Measurements from ENCODE around the gene CCDC73.
"Not testable (repeated sequence)": the region's sequence is repeated elsewhere in the genome, so short reads cannot be mapped to it uniquely, and the experiment has no call there.

CCDC73 gene

GRCh38 chr11:32722255-32722654, 72.2 kb downstream of the CCDC73 start:
- Histone ChIP-seq H3K27me3 (ENCODE audit: control insufficient read depth, low read length) (peaks cover 23% of the 10 kb centered on the region), H3K4me2 (ENCODE audit: low read length) (no peak overlapping the region), H4K20me1 (ENCODE audit: control insufficient read depth, insufficient read depth, low read depth, low read length) (no peaks in the 10 kb centered on the region), H3K9me2 (replicated peaks; ENCODE audit: control insufficient read depth, low read length) (no peaks in the 10 kb centered on the region), H3K27ac (ENCODE audit: low read depth, low read length) (no peak overlapping the region), H3K36me3 (ENCODE audit: control insufficient read depth, low read length) (no peaks in the 10 kb centered on the region), H3K4me3 (ENCODE audit: low read length) (no peak overlapping the region), H3K4me1 (ENCODE audit: control insufficient read depth, low read length) (no peaks in the 10 kb centered on the region), H3K79me2 (ENCODE audit: control insufficient read depth, low read length) (no peaks in the 10 kb centered on the region), H3F3A (ENCODE audit: control insufficient read depth, insufficient read depth) (no peaks in the 10 kb centered on the region), H3K9me3 (ENCODE audit: control insufficient read depth, insufficient read depth, low read length) (no peaks in the 10 kb centered on the region)
- TF ChIP-seq CTCF (IDR thresholded peaks at IDR 0.05; ENCODE audit: low read depth, low read length, poor library complexity, severe bottlenecking): no peak
- no peak for TF ChIP-seq EZH2phosphoT487 (IDR thresholded peaks at IDR 0.05; ENCODE audit: borderline replicate concordance, low read length)

GRCh38 chr11:32713496-32713895, 81.0 kb downstream of the CCDC73 start:
- H3K36me3 ChIP-seq (ENCODE audit: control insufficient read depth, low read length): no peaks in the 10 kb centered on the region
- H3K4me1 ChIP-seq (ENCODE audit: control insufficient read depth, low read length): no peaks in the 10 kb centered on the region
- H3K9me2 ChIP-seq (replicated peaks; ENCODE audit: control insufficient read depth, low read length): no peaks in the 10 kb centered on the region
- no peak overlapping the region for H3K4me3 ChIP-seq (ENCODE audit: low read length)
- H3F3A ChIP-seq (ENCODE audit: control insufficient read depth, insufficient read depth): no peaks in the 10 kb centered on the region
- H3K27ac ChIP-seq (ENCODE audit: low read depth, low read length): no peak overlapping the region
- H3K79me2 ChIP-seq (ENCODE audit: control insufficient read depth, low read length): no peaks in the 10 kb centered on the region
- peaks cover 16% of the 10 kb centered on the region for H3K27me3 ChIP-seq (ENCODE audit: control insufficient read depth, low read length)
- no peak for TF ChIP-seq EZH2phosphoT487 (IDR thresholded peaks at IDR 0.05; ENCODE audit: borderline replicate concordance, low read length)
- TF ChIP-seq CTCF (IDR thresholded peaks at IDR 0.05; ENCODE audit: low read depth, low read length, poor library complexity, severe bottlenecking): peak; percentile 28
- H3K9me3 ChIP-seq (ENCODE audit: control insufficient read depth, insufficient read depth, low read length): no peaks in the 10 kb centered on the region
- no peak overlapping the region for H3K4me2 ChIP-seq (ENCODE audit: low read length)
- no peaks in the 10 kb centered on the region for H4K20me1 ChIP-seq (ENCODE audit: control insufficient read depth, insufficient read depth, low read depth, low read length)

GRCh38 chr11:32708978-32709377, 85.5 kb downstream of the CCDC73 start:
- peaks cover 13% of the 10 kb centered on the region; the same call in 1 of the 2 replicates for H3K9me3 ChIP-seq (ENCODE audit: control insufficient read depth, insufficient read depth, low read length)
- not testable (repeated sequence) for H3K9me2 ChIP-seq (replicated peaks; ENCODE audit: control insufficient read depth, low read length); H3K27ac ChIP-seq (ENCODE audit: low read depth, low read length); H3K4me3 ChIP-seq (ENCODE audit: low read length); H3K79me2 ChIP-seq (ENCODE audit: control insufficient read depth, low read length); H3K27me3 ChIP-seq (ENCODE audit: control insufficient read depth, low read length); H3K4me1 ChIP-seq (ENCODE audit: control insufficient read depth, low read length); H3K4me2 ChIP-seq (ENCODE audit: low read length); H3K36me3 ChIP-seq (ENCODE audit: control insufficient read depth, low read length); H4K20me1 ChIP-seq (ENCODE audit: control insufficient read depth, insufficient read depth, low read depth, low read length); H3F3A ChIP-seq (ENCODE audit: control insufficient read depth, insufficient read depth)

- H3F3A ChIP-seq (ENCODE audit: control insufficient read depth, insufficient read depth): no peaks in the 10 kb centered on the region
- no peak overlapping the region for H3K4me2 ChIP-seq (ENCODE audit: low read length)
- H3K79me2 ChIP-seq (ENCODE audit: control insufficient read depth, low read length): no peaks in the 10 kb centered on the region
- no peak overlapping the region for H3K4me3 ChIP-seq (ENCODE audit: low read length)
- H3K4me1 ChIP-seq (ENCODE audit: control insufficient read depth, low read length): no peaks in the 10 kb centered on the region
- H3K27ac ChIP-seq (ENCODE audit: low read depth, low read length): no peak overlapping the region
- H3K36me3 ChIP-seq (ENCODE audit: control insufficient read depth, low read length): no peaks in the 10 kb centered on the region
- H3K27me3 ChIP-seq (ENCODE audit: control insufficient read depth, low read length): no peaks in the 10 kb centered on the region
- no peaks in the 10 kb centered on the region for H4K20me1 ChIP-seq (ENCODE audit: control insufficient read depth, insufficient read depth, low read depth, low read length)
- H3K9me3 ChIP-seq (ENCODE audit: control insufficient read depth, insufficient read depth, low read length): peaks cover 13% of the 10 kb centered on the region; the same call in 1 of the 2 replicates
- TF ChIP-seq EZH2phosphoT487 (IDR thresholded peaks at IDR 0.05; ENCODE audit: borderline replicate concordance, low read length): no peak
- no peak for TF ChIP-seq CTCF (IDR thresholded peaks at IDR 0.05; ENCODE audit: low read depth, low read length, poor library complexity, severe bottlenecking)
- no peaks in the 10 kb centered on the region for H3K9me2 ChIP-seq (replicated peaks; ENCODE audit: control insufficient read depth, low read length)
Observed at GRCh38 chr11:32706985-32707741, 87.3 kb downstream of the CCDC73 start.
